T-helper 1 cell (primary cell): ENCODE measurements around the gene PCK2.

Experiments used
- DNase-seq, 5 donors: peaks; one replicate each; pipeline ENCODE4 v3.0.0-alpha.2; 2012 to 2020

The PCK2 gene

GRCh38 chr14:24075485-24076301 lies 18.4 kb upstream of the PCK2 start:
- DNase-seq = no peak

GRCh38 chr14:24076302-24076601 lies 17.9 kb upstream of the PCK2 start:
- no peak for DNase-seq

- DNase-seq = no peak
Observed at GRCh38 chr14:24077086-24077485, 17.0 kb upstream of the PCK2 start.

- no peak for DNase-seq
Observed at GRCh38 chr14:24078146-24078545, 16.0 kb upstream of the PCK2 start.

GRCh38 chr14:24079491-24080141 lies 14.5 kb upstream of the PCK2 start:
- DNase-seq = no peak

- DNase-seq = no peak
Observed at GRCh38 chr14:24080142-24080530, 14.0 kb upstream of the PCK2 start.

- peak; percentile 41 to 80 (median 43) for DNase-seq
Observed at GRCh38 chr14:24080888-24081738, 13.0 kb upstream of the PCK2 start.

- no peak for DNase-seq
Observed at GRCh38 chr14:24081739-24082211, 12.3 kb upstream of the PCK2 start.

GRCh38 chr14:24082411-24083080 lies 11.6 kb upstream of the PCK2 start:
- no peak for DNase-seq

GRCh38 chr14:24083462-24083861 lies 10.6 kb upstream of the PCK2 start:
- DNase-seq = no peak

GRCh38 chr14:24084440-24084839 lies 9.7 kb upstream of the PCK2 start:
- no peak for DNase-seq

- DNase-seq = no peak
Observed at GRCh38 chr14:24085215-24085614, 8.9 kb upstream of the PCK2 start.

- no peak for DNase-seq
Observed at GRCh38 chr14:24086193-24086955, 7.7 kb upstream of the PCK2 start.

- no peak for DNase-seq
Observed at GRCh38 chr14:24087004-24087403, 7.1 kb upstream of the PCK2 start.

GRCh38 chr14:24088095-24088494 lies 6.0 kb upstream of the PCK2 start:
- no peak for DNase-seq

GRCh38 chr14:24089890-24090289 lies 4.2 kb upstream of the PCK2 start:
- DNase-seq = no peak

GRCh38 chr14:24092110-24092504 lies 2.0 kb upstream of the PCK2 start:
- DNase-seq = no peak

GRCh38 chr14:24092505-24093206 lies 1.5 kb upstream of the PCK2 start:
- DNase-seq = no peak

- DNase-seq = no peak
Observed at GRCh38 chr14:24093207-24093900, 757 bp upstream of the PCK2 start.

- DNase-seq = no peak
Observed at GRCh38 chr14:24094841-24095270, 745 bp downstream of the PCK2 start.
